ENCODE measurements around the gene PPAN. TPM values are rescaled to one million over a fixed set of nuclear protein-coding genes. Genes with fewer than 3 reads are reported as not detected.

Gene PPAN
- total RNA-seq, 1 experiment from 2014 or later: 183 TPM

DNA sequence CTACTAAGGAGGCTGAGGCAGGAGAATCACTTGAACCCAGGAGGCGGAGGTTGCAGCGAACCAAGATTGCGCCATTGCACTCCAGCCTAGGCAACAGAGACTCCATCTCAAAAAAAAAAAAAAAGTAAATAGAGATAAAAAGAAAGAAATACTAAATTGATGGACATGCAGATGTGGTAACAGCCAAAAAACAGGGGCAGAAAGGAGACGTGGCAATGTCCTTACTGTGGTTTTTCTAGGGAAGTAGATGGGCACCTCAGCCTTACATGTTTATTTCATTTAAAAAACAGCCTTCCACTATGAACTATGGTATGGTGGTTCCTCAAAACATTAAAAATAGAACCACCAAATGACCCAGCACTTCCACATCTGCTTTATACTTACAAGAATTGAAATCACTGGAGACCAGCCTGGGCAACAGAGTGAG is 20.1 kb downstream of the PPAN start:
- H3K79me2 ChIP-seq (ENCODE audit: low read length): no peaks in the 10 kb centered on the region
- H3K4me3 ChIP-seq (ENCODE audit: low read length): no peak overlapping the region
- H4K20me1 ChIP-seq (ENCODE audit: low read length): no peaks in the 10 kb centered on the region
- CTCF ChIA-PET: no interaction called here
- TF ChIP-seq EZH2 (IDR thresholded peaks at IDR 0.05; ENCODE audit: low read length, unreplicated experiment) (no peak), EZH2phosphoT487 (IDR thresholded peaks at IDR 0.05; ENCODE audit: borderline replicate concordance, low read length) (no peak)
- TF ChIP-seq, protein P1, sequence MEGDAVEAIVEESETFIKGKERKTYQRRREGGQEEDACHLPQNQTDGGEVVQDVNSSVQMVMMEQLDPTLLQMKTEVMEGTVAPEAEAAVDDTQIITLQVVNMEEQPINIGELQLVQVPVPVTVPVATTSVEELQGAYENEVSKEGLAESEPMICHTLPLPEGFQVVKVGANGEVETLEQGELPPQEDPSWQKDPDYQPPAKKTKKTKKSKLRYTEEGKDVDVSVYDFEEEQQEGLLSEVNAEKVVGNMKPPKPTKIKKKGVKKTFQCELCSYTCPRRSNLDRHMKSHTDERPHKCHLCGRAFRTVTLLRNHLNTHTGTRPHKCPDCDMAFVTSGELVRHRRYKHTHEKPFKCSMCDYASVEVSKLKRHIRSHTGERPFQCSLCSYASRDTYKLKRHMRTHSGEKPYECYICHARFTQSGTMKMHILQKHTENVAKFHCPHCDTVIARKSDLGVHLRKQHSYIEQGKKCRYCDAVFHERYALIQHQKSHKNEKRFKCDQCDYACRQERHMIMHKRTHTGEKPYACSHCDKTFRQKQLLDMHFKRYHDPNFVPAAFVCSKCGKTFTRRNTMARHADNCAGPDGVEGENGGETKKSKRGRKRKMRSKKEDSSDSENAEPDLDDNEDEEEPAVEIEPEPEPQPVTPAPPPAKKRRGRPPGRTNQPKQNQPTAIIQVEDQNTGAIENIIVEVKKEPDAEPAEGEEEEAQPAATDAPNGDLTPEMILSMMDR (conservative IDR thresholded peaks at IDR 0.05; ENCODE audit: low read depth, low read length): no peak
- ATAC-seq: no peak
- H3K9me2 ChIP-seq (replicated peaks; ENCODE audit: low read length): no peaks in the 10 kb centered on the region
- H3K9ac ChIP-seq (ENCODE audit: low read length): no peak overlapping the region
- H3K27me3 ChIP-seq (ENCODE audit: low read length): no peaks in the 10 kb centered on the region
- H3K36me3 ChIP-seq (ENCODE audit: low read depth, low read length): peaks cover 19% of the 10 kb centered on the region
- intact Hi-C loops (cut with micrococcal nuclease): no loop called here
- no peak overlapping the region for H2AFZ ChIP-seq (ENCODE audit: low read length)
- no peaks in the 10 kb centered on the region for H3F3A ChIP-seq (ENCODE audit: low read length, unreplicated experiment)
- no TSS peak for BruUV-seq (replicated peaks)
- no peak for DNase-seq
- H3K4me1 ChIP-seq (ENCODE audit: insufficient read depth, low read length): peaks cover 8% of the 10 kb centered on the region; the same call in 1 of the 2 replicates
- POLR2A ChIA-PET (ENCODE audit: unreplicated experiment): no interaction called here
- H3K4me2 ChIP-seq (ENCODE audit: low read length): no peak overlapping the region
- no peaks in the 10 kb centered on the region for H3K9me3 ChIP-seq (ENCODE audit: low read length)
- H3K27ac ChIP-seq (ENCODE audit: low read length): no peak overlapping the region

GRCh38 chr19:10132905-10133304 is 26.7 kb downstream of the PPAN start:
- Histone ChIP-seq H3K27ac (ENCODE audit: low read length) (no peak overlapping the region), H2AFZ (ENCODE audit: low read length) (no peak overlapping the region), H3K4me2 (ENCODE audit: low read length) (no peak overlapping the region), H3K9ac (ENCODE audit: low read length) (no peak overlapping the region), H4K20me1 (ENCODE audit: low read length) (no peaks in the 10 kb centered on the region), H3K27me3 (ENCODE audit: low read length) (no peaks in the 10 kb centered on the region), H3K9me2 (replicated peaks; ENCODE audit: low read length) (no peaks in the 10 kb centered on the region), H3K4me3 (ENCODE audit: low read length) (no peak overlapping the region), H3F3A (ENCODE audit: low read length, unreplicated experiment) (no peaks in the 10 kb centered on the region), H3K36me3 (ENCODE audit: low read depth, low read length) (peaks cover 50% of the 10 kb centered on the region), H3K9me3 (ENCODE audit: low read length) (no peaks in the 10 kb centered on the region), H3K79me2 (ENCODE audit: low read length) (no peaks in the 10 kb centered on the region), H3K4me1 (ENCODE audit: insufficient read depth, low read length) (no peaks in the 10 kb centered on the region)
- ATAC-seq: no peak; the same call in 1 of the 2 replicates
- CTCF ChIA-PET: no interaction called here
- POLR2A ChIA-PET (ENCODE audit: unreplicated experiment): no interaction called here
- no TSS peak for BruUV-seq (replicated peaks)
- no peak for DNase-seq
- TF ChIP-seq, protein P1 (conservative IDR thresholded peaks at IDR 0.05; ENCODE audit: low read depth, low read length): no peak
- TF ChIP-seq EZH2phosphoT487 (IDR thresholded peaks at IDR 0.05; ENCODE audit: borderline replicate concordance, low read length): no peak
- TF ChIP-seq EZH2 (IDR thresholded peaks at IDR 0.05; ENCODE audit: low read length, unreplicated experiment): no peak
- intact Hi-C loops (cut with micrococcal nuclease): no loop called here

GRCh38 chr19:10133596-10133995 is 27.4 kb downstream of the PPAN start:
- no TSS peak for BruUV-seq (replicated peaks)

More at GRCh38 chr19:10133596-10133995, 27.4 kb downstream of the PPAN start:
- no peak overlapping the region for H2AFZ ChIP-seq (ENCODE audit: low read length)
- H3K4me1 ChIP-seq (ENCODE audit: insufficient read depth, low read length): no peaks in the 10 kb centered on the region
- peaks cover 56% of the 10 kb centered on the region for H3K36me3 ChIP-seq (ENCODE audit: low read depth, low read length)
- H3K4me2 ChIP-seq (ENCODE audit: low read length): no peak overlapping the region
- DNase-seq: no peak
- no peaks in the 10 kb centered on the region for H4K20me1 ChIP-seq (ENCODE audit: low read length)
- no peaks in the 10 kb centered on the region for H3K9me2 ChIP-seq (replicated peaks; ENCODE audit: low read length)
- no peak for TF ChIP-seq EZH2phosphoT487 (IDR thresholded peaks at IDR 0.05; ENCODE audit: borderline replicate concordance, low read length)
- no peaks in the 10 kb centered on the region for H3K79me2 ChIP-seq (ENCODE audit: low read length)
- H3K27ac ChIP-seq (ENCODE audit: low read length): no peak overlapping the region
- intact Hi-C loops (cut with micrococcal nuclease): no loop called here
- no peaks in the 10 kb centered on the region for H3K27me3 ChIP-seq (ENCODE audit: low read length)
- H3F3A ChIP-seq (ENCODE audit: low read length, unreplicated experiment): no peaks in the 10 kb centered on the region
- ATAC-seq: no peak
- POLR2A ChIA-PET (ENCODE audit: unreplicated experiment): no interaction called here
- H3K9me3 ChIP-seq (ENCODE audit: low read length): no peaks in the 10 kb centered on the region
- CTCF ChIA-PET: no interaction called here
- no peak overlapping the region for H3K9ac ChIP-seq (ENCODE audit: low read length)
- no peak overlapping the region for H3K4me3 ChIP-seq (ENCODE audit: low read length)
